NT2/D1 (cell line): ENCODE results near the gene SUN1.

Experiments
- DNase-seq: peaks from one replicate; pipeline ENCODE4 v3.0.0-alpha.2; 2011; ENCODE audit warnings: low read depth, low spot score
- H3K27me3 ChIP-seq: 2 replicates; pipeline ENCODE4 v1.6.0; 2011; ENCODE audit warnings: mild to moderate bottlenecking; ENCODE audit not compliant: insufficient read length, insufficient read depth
- H3K36me3 ChIP-seq: 2 replicates; pipeline ENCODE4 v1.6.1; 2011; ENCODE audit warnings: mild to moderate bottlenecking, low read length, mixed read lengths; ENCODE audit not compliant: insufficient read depth, insufficient read length
- H3K4me1 ChIP-seq: 2 replicates; pipeline ENCODE4 v1.5.1; 2011; ENCODE audit not compliant: insufficient read depth, insufficient read length
- H3K4me3 ChIP-seq: 2 replicates; pipeline ENCODE4 v1.5.1; 2011; ENCODE audit warnings: low read depth; ENCODE audit not compliant: insufficient read length
- H3K9ac ChIP-seq: 2 replicates; pipeline ENCODE4 v1.6.0; 2011; ENCODE audit warnings: low read depth; ENCODE audit not compliant: insufficient read length
- H3K9me3 ChIP-seq: 2 replicates; pipeline ENCODE4 v1.5.1; 2011; ENCODE audit warnings: mild to moderate bottlenecking, low read length; ENCODE audit not compliant: insufficient read depth
- SUZ12 ChIP-seq: IDR thresholded peaks from 2 replicates; pipeline ENCODE4 v1.6.1; 2011; ENCODE audit not compliant: insufficient read length, insufficient read depth; ENCODE audit errors: extremely low read depth
- YY1 ChIP-seq: IDR thresholded peaks from 2 replicates; pipeline ENCODE4 v1.6.1; 2011; ENCODE audit not compliant: insufficient read length, insufficient read depth
- ZNF274 ChIP-seq: IDR thresholded peaks from 2 replicates; pipeline ENCODE4 v1.6.1; 2011; ENCODE audit warnings: mild to moderate bottlenecking, low read depth, low read length

Gene SUN1

DNA sequence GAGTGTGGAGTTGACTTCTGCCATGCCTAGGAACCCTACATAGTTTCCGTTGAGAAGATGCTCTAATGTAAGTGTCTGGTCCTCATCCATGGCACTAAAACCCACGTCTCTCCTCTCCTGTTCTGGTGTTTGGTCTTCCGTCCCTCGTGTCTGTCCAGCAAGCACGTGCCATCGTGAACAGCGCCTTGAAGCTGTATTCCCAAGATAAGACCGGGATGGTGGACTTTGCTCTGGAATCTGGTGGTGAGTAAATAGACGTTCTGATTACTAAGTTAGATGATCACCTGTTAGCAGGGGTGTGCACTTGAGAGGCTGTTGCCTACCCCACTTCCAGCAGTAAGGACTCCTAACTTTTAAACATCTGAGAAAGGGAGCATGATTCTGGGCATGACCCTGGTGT is 28.9 kb downstream of the SUN1 start:
- no peak for DNase-seq
- no peak for TF ChIP-seq ZNF274
- no peak for TF ChIP-seq YY1
- TF ChIP-seq SUZ12: no peak
- peaks cover 94% of the 10 kb centered on the region for H3K36me3 ChIP-seq

DNA sequence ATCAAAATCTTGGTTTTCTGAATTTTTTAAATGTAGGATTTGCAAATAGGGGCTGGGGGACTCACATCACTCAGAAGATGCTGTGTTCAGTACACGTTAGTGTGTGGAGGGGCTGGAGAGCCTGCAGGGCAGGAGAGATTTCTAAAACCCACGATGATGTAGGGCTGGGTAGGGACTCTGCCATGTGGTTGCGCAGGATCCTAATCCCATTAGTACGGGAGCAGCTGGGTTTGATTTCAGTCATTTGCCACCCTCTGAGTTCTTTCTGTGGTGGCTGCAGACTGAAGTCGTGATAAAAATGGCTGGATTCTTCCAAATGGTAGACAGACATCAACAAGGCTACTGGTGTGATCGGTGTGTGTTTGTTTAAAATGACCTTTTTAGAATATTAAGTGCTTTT is 29.9 kb downstream of the SUN1 start:
- H3K9me3 ChIP-seq: no peaks in the 10 kb centered on the region
- peaks cover 91% of the 10 kb centered on the region for H3K36me3 ChIP-seq
- no peak overlapping the region for H3K4me3 ChIP-seq
- no peak overlapping the region for H3K9ac ChIP-seq
- TF ChIP-seq YY1: no peak
- no peak for TF ChIP-seq SUZ12
- TF ChIP-seq ZNF274: no peak
- DNase-seq: no peak
- H3K27me3 ChIP-seq: no peaks in the 10 kb centered on the region
- no peaks in the 10 kb centered on the region for H3K4me1 ChIP-seq

More for the DNA sequence above, 28.9 kb downstream of the SUN1 start:
- no peaks in the 10 kb centered on the region for H3K4me1 ChIP-seq
- H3K4me3 ChIP-seq: no peak overlapping the region
- H3K9me3 ChIP-seq: no peaks in the 10 kb centered on the region
- H3K9ac ChIP-seq: no peak overlapping the region
- H3K27me3 ChIP-seq: no peaks in the 10 kb centered on the region

DNA sequence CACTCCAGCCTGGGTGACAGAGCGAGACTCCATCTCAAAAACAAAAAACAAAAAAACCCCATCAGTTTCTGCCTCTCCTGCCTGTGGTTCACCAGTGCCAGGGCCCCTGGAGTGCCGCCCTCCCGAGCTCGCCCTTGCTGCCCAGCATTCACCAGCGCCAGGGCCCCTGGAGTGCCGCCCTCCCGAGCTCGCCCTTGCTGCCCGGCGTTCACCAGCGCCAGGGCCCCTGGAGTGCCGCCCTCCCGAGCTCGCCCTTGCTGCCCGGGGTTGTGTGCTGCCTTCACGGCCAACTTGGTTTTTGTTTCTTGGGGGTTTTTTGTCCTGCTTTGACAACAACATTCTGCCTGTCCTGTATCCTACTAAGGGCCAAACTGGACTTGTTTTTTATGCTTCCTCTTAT is 30.8 kb downstream of the SUN1 start:
- Histone ChIP-seq H3K27me3 (no peaks in the 10 kb centered on the region), H3K36me3 (peaks cover 91% of the 10 kb centered on the region), H3K9ac (no peak overlapping the region), H3K4me3 (no peak overlapping the region), H3K4me1 (peaks cover 2% of the 10 kb centered on the region), H3K9me3 (no peaks in the 10 kb centered on the region)
- DNase-seq: no peak
- no peak for TF ChIP-seq ZNF274
- TF ChIP-seq SUZ12: no peak
- no peak for TF ChIP-seq YY1

DNA sequence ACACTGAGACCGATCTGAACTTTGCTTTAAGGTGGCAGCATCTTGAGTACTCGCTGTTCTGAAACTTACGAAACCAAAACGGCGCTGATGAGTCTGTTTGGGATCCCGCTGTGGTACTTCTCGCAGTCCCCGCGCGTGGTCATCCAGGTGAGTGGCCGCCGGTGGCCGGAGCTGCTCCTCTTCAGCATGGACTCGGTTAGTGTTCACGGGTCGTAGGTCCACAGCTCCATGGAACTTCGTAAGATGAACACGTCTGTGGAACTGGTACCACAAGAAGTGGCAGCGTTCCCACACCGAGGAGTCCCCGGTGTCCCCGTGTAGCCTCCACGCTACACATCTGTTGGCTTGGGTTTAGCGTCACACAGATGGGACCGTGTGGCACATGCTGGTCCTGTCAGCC is 33.6 kb downstream of the SUN1 start:
- no peaks in the 10 kb centered on the region for H3K27me3 ChIP-seq
- DNase-seq: no peak
- no peak overlapping the region for H3K9ac ChIP-seq
- TF ChIP-seq ZNF274 (no peak), SUZ12 (no peak), YY1 (no peak)
- H3K4me3 ChIP-seq: no peak overlapping the region
- peaks cover 83% of the 10 kb centered on the region for H3K36me3 ChIP-seq
- H3K9me3 ChIP-seq: no peaks in the 10 kb centered on the region
- H3K4me1 ChIP-seq: peaks cover 2% of the 10 kb centered on the region

DNA sequence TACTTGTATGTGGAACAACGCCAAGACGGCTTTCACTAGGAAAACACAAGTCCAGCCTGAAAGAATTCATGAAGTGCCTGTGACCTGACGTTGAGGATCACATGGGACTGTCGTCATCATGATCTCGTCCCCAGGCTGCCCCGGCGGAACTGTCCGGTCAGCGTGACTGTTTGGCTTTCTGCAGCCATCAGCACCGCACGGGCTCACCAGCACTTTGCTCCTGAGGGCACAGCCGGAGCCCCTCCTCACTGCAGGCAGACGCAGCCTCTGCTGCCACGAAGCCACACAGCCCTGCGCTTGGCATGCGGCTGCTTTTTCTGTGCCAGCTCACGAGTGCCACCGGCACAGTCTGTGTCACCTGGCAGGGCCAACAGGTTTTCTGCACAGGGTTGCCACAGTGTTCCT is 34.7 kb downstream of the SUN1 start:
- H3K9ac ChIP-seq: no peak overlapping the region
- H3K36me3 ChIP-seq: peaks cover 78% of the 10 kb centered on the region
- peaks cover 2% of the 10 kb centered on the region for H3K4me1 ChIP-seq
- TF ChIP-seq ZNF274: no peak
- no peak for TF ChIP-seq YY1
- no peak for TF ChIP-seq SUZ12
- DNase-seq: no peak
- no peaks in the 10 kb centered on the region for H3K9me3 ChIP-seq
- no peaks in the 10 kb centered on the region for H3K27me3 ChIP-seq
- H3K4me3 ChIP-seq: no peak overlapping the region

DNA sequence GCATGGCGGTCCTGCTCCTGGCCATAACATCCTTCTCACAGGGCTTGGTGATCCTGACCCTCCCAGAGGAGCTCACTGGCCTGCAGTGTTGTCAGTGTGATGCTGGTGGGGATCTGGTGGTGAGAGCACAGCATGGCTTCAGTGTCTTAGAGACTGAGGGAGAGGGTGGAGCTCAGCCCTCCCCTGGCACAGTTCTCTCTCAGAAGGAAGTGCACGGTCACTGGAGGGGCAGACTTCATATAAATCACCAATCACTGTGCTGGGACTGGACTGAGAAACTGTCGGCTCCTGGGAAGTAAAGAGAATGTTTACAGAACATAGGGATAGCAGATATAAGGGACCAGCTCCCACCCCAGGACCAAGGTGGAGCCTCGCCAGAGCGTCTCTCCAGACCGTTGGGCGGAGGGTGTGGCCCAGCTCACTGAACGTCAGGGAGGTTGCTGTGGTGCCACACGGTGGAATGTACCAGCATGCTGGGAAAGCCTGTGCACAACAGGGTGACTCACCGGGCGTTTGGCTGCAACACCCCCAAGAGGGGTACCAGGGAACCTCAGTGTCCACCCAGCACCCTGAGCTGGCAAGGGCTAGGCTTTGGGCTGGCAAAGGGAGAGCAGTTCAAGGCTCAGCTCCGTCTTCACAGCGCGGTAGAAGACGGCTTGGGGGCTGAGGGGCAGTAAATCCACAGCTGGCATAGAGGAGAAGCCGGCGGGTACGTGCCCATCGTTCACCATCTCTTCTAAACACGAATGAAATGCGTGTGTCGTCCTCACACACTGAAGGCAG is 35.3 kb downstream of the SUN1 start:
- DNase-seq: no peak
- peaks cover 78% of the 10 kb centered on the region for H3K36me3 ChIP-seq

DNA sequence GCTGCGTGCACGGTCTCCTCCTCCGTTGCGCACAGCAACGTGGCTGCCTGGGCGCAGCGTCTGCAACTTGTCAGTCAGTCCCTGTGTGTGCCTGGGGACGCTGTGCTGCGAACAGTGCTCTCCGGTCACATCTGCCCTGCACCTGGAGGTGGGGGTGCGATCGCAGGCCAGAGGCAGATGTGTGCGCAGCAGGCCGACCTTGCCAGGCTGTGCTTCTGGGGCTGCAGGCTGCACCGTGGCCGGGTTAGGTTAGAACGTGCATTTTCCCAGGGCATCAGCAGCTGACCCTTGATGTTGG is 35.9 kb downstream of the SUN1 start:
- Histone ChIP-seq H3K9me3 (no peaks in the 10 kb centered on the region; the same call in 1 of the 2 replicates), H3K36me3 (peaks cover 80% of the 10 kb centered on the region), H3K9ac (no peak overlapping the region), H3K27me3 (no peaks in the 10 kb centered on the region), H3K4me3 (no peak overlapping the region), H3K4me1 (peaks cover 2% of the 10 kb centered on the region)
- TF ChIP-seq ZNF274 (no peak), SUZ12 (no peak), YY1 (no peak)
- no peak for DNase-seq

More for the DNA sequence above, 35.3 kb downstream of the SUN1 start:
- no peak overlapping the region for H3K4me3 ChIP-seq
- H3K4me1 ChIP-seq: peaks cover 2% of the 10 kb centered on the region
- no peaks in the 10 kb centered on the region for H3K27me3 ChIP-seq
- H3K9ac ChIP-seq: no peak overlapping the region
- no peaks in the 10 kb centered on the region for H3K9me3 ChIP-seq
- no peak for TF ChIP-seq YY1
- no peak for TF ChIP-seq ZNF274
- no peak for TF ChIP-seq SUZ12
